PC-3 (cell line): ENCODE data around the gene ATOX1. TPM values are rescaled to one million over a fixed set of nuclear protein-coding genes. Genes with fewer than 3 reads are reported as not detected.

Source experiments
- ATAC-seq: fragments of 200-7000 bp; cut with Tn5 transposase; 2 replicates; pipeline ENCODE4 v1.9.1; 2020; ENCODE audit warnings: mild to moderate bottlenecking, moderate library complexity
- BruUV-seq: library from RNA; stranded (reverse); fragments of 400-500 nt; replicated peaks from 2 replicates; lab custom pipeline; 2021; lab: Mats Ljungman, UMichigan
- CTCF ChIA-PET: fragments of 300-600 bp; sonication (Branson Sonifier 250); formaldehyde crosslinking; loops from one replicate; lab custom pipeline; 2022; ENCODE audit warnings: antibody characterized with exemption; lab: Charles Lee
- POLR2A ChIA-PET: fragments of 300-600 bp; sonication (Branson Sonifier 250); formaldehyde crosslinking; loops from one replicate; lab custom pipeline; 2022; ENCODE audit warnings: antibody characterized with exemption; ENCODE audit not compliant: unreplicated experiment; lab: Charles Lee
- DNase-seq: peaks from one replicate; pipeline ENCODE4 v3.0.0-alpha.2; 2015
- H2AFZ ChIP-seq: fragments of 300-600 bp; sonication (generic); 2 replicates; pipeline ENCODE4 v1.6.0; 2016; ENCODE audit warnings: antibody characterized with exemption, low read length
- H3F3A ChIP-seq: fragments of 300-600 bp; sonication (generic); one replicate; pipeline ENCODE4 v1.6.0; 2017; ENCODE audit warnings: antibody characterized with exemption, low read length, control low read depth, mild to moderate bottlenecking; ENCODE audit not compliant: unreplicated experiment
- H3K27ac ChIP-seq: fragments of 300-600 bp; sonication (generic); 2 replicates; pipeline ENCODE4 v1.5.1; 2016; ENCODE audit warnings: mild to moderate bottlenecking, low read length
- H3K27me3 ChIP-seq: fragments of 300-600 bp; sonication (generic); 2 replicates; pipeline ENCODE4 v1.6.1; 2016; ENCODE audit warnings: low read length, mixed read lengths
- H3K36me3 ChIP-seq: fragments of 300-600 bp; sonication (generic); 2 replicates; pipeline ENCODE4 v1.6.1; 2016; ENCODE audit warnings: low read depth, mixed run types, low read length, mixed read lengths
- H3K4me1 ChIP-seq: fragments of 300-600 bp; sonication (generic); 2 replicates; pipeline ENCODE4 v1.5.1; 2016; ENCODE audit warnings: low read length; ENCODE audit not compliant: insufficient read depth
- H3K4me2 ChIP-seq: fragments of 300-600 bp; sonication (generic); 2 replicates; pipeline ENCODE4 v1.6.0; 2016; ENCODE audit warnings: low read length
- H3K4me3 ChIP-seq: fragments of 300-600 bp; sonication (generic); 2 replicates; pipeline ENCODE4 v1.5.1; 2016; ENCODE audit warnings: mild to moderate bottlenecking, low read length, mixed read lengths
- H3K79me2 ChIP-seq: fragments of 300-600 bp; sonication (generic); 2 replicates; pipeline ENCODE4 v1.6.1; 2017; ENCODE audit warnings: low read length, mixed read lengths
- H3K9ac ChIP-seq: fragments of 300-600 bp; sonication (generic); 2 replicates; pipeline ENCODE4 v1.6.0; 2016; ENCODE audit warnings: mild to moderate bottlenecking, low read length
- H3K9me2 ChIP-seq: fragments of 300-600 bp; sonication (generic); replicated peaks from 2 replicates; pipeline ENCODE4 v1.6.1; 2016; ENCODE audit warnings: mixed run types, low read length, mixed read lengths
- H3K9me3 ChIP-seq: fragments of 300-600 bp; sonication (generic); 2 replicates; pipeline ENCODE4 v1.6.1; 2016; ENCODE audit warnings: low read length, mixed read lengths
- H4K20me1 ChIP-seq: fragments of 300-600 bp; sonication (generic); 2 replicates; pipeline ENCODE4 v1.6.1; 2016; ENCODE audit warnings: low read length, mixed read lengths
- CTCF ChIP-seq: fragments of 300-600 bp; sonication (generic); conservative IDR thresholded peaks from 2 replicates; pipeline ENCODE4 v1.5.1; 2017; ENCODE audit warnings: antibody characterized with exemption, low read depth, mild to moderate bottlenecking, low read length
- EZH2 ChIP-seq: fragments of 300-600 bp; sonication (generic); IDR thresholded peaks from one replicate; pipeline ENCODE4 v1.6.1; 2017; ENCODE audit warnings: antibody characterized with exemption, mild to moderate bottlenecking, low read length; ENCODE audit not compliant: unreplicated experiment
- EZH2phosphoT487 ChIP-seq: fragments of 300-600 bp; sonication (generic); IDR thresholded peaks from 2 replicates; pipeline ENCODE4 v1.6.1; 2018; ENCODE audit warnings: mild to moderate bottlenecking, antibody characterized with exemption, low read length, borderline replicate concordance
- intact Hi-C: fragments of 100-400 bp; cut with micrococcal nuclease; formaldehyde crosslinking; loops from 2 replicates; pipeline ENCODE4 v1.9.0; 2023
- total RNA-seq: library from RNA; depleted of rRNA; stranded (reverse); fragments of >200 nt; gene quantifications from 2 replicates; pipeline ENCODE4 v1.2.3, GENCODE V29; 2014

Gene ATOX1
- total RNA-seq, 1 experiment from 2014 or later, result 122 TPM

GRCh38 chr5:151739395-151739794 is 19.0 kb downstream of the ATOX1 start:
- Histone ChIP-seq H3K4me1 (peaks cover 49% of the 10 kb centered on the region), H3K27me3 (no peaks in the 10 kb centered on the region), H4K20me1 (no peaks in the 10 kb centered on the region), H3K9me2 (no peaks in the 10 kb centered on the region), H3K79me2 (peaks cover 9% of the 10 kb centered on the region; the same call in 1 of the 2 replicates), H3K4me2 (no peak overlapping the region), H3F3A (no peaks in the 10 kb centered on the region), H3K27ac (no peak overlapping the region), H3K4me3 (no peak overlapping the region), H2AFZ (no peak overlapping the region), H3K9ac (no peak overlapping the region), H3K36me3 (peaks cover 13% of the 10 kb centered on the region), H3K9me3 (no peaks in the 10 kb centered on the region)
- intact Hi-C loops, result no loop called here
- ChIA-PET POLR2A (no interaction called here), CTCF (interaction anchor here (2.5 kb wide), 1 partner anchor 80 kb away, joined by 28 read pairs; no protein-coding TSS in a partner anchor)
- no peak for DNase-seq
- BruUV-seq, result no TSS peak
- ATAC-seq, result no peak
- TF ChIP-seq CTCF (no peak), EZH2 (no peak), EZH2phosphoT487 (no peak)

- no peak overlapping the region for H3K27ac ChIP-seq
- DNase-seq (no peak), ATAC-seq (no peak)
- peaks cover 3% of the 10 kb centered on the region for H3K36me3 ChIP-seq
- no peaks in the 10 kb centered on the region for H3K9me2 ChIP-seq
- no peaks in the 10 kb centered on the region for H3K9me3 ChIP-seq
- no peak overlapping the region for H3K9ac ChIP-seq
- BruUV-seq, result no TSS peak
- H3K4me3 ChIP-seq, result no peak overlapping the region
- H3K79me2 ChIP-seq, result no peaks in the 10 kb centered on the region
- no peaks in the 10 kb centered on the region for H3K27me3 ChIP-seq
- CTCF ChIA-PET, result no interaction called here
- H3K4me1 ChIP-seq, result peaks cover 38% of the 10 kb centered on the region
- intact Hi-C loops, result no loop called here
- H2AFZ ChIP-seq, result no peak overlapping the region
- no peak overlapping the region for H3K4me2 ChIP-seq
- POLR2A ChIA-PET, result no interaction called here
- TF ChIP-seq EZH2phosphoT487 (no peak), CTCF (no peak), EZH2 (no peak)
- H4K20me1 ChIP-seq, result no peaks in the 10 kb centered on the region
- no peaks in the 10 kb centered on the region for H3F3A ChIP-seq
These were observed 20.1 kb downstream of the ATOX1 start for GRCh38 chr5:151738125-151738848.

GRCh38 chr5:151737431-151737830 is 21.0 kb downstream of the ATOX1 start:
- no peaks in the 10 kb centered on the region for H3K27me3 ChIP-seq
- H3F3A ChIP-seq, result no peaks in the 10 kb centered on the region
- BruUV-seq, result no TSS peak
- no peak overlapping the region for H2AFZ ChIP-seq
- no peaks in the 10 kb centered on the region for H3K79me2 ChIP-seq
- no peak overlapping the region for H3K27ac ChIP-seq
- H4K20me1 ChIP-seq, result no peaks in the 10 kb centered on the region
- H3K9me3 ChIP-seq, result no peaks in the 10 kb centered on the region
- intact Hi-C loops, result no loop called here
- ChIA-PET CTCF (interaction anchor here (0.6 kb wide), 1 partner anchor 290 kb away, joined by 4 read pairs; no protein-coding TSS in a partner anchor), POLR2A (no interaction called here)
- peaks cover 31% of the 10 kb centered on the region for H3K4me1 ChIP-seq
- ATAC-seq (no peak), DNase-seq (no peak)
- H3K9me2 ChIP-seq, result no peaks in the 10 kb centered on the region
- H3K4me2 ChIP-seq, result no peak overlapping the region
- H3K4me3 ChIP-seq, result no peak overlapping the region
- H3K36me3 ChIP-seq, result peaks cover under 1% of the 10 kb centered on the region; the same call in 1 of the 2 replicates
- H3K9ac ChIP-seq, result no peak overlapping the region
- TF ChIP-seq EZH2phosphoT487 (no peak), CTCF (no peak), EZH2 (no peak)
